IgD-negative memory B cell (primary cell): ENCODE results near the gene SPACA6. TPM values are rescaled to one million over a fixed set of nuclear protein-coding genes. Genes with fewer than 3 reads are reported as not detected.

ENCODE experiments used
- H3K27ac Mint-ChIP-seq, 3 donors: one replicate each; pipeline ENCODE4 v1.8.0; 2020 to 2022; ENCODE audit warnings: mild to moderate bottlenecking in 3 of 3, mixed read lengths in 3 of 3, moderate library complexity in 1 of 3
- H3K27me3 Mint-ChIP-seq: one replicate; pipeline ENCODE4 v1.8.0; 2021; ENCODE audit warnings: mixed read lengths
- H3K36me3 Mint-ChIP-seq: one replicate; pipeline ENCODE4 v1.8.0; 2020; ENCODE audit warnings: mild to moderate bottlenecking, mixed read lengths
- H3K4me1 Mint-ChIP-seq, 3 donors: one replicate each; pipeline ENCODE4 v1.8.0; 2020 to 2022; ENCODE audit warnings: mixed read lengths in 3 of 3, mild to moderate bottlenecking in 1 of 3
- H3K4me3 Mint-ChIP-seq, 4 donors: one replicate each; pipeline ENCODE4 v1.8.0; 2020 to 2022; ENCODE audit warnings: mild to moderate bottlenecking in 4 of 4, mixed read lengths in 4 of 4, moderate library complexity in 3 of 4
- H3K9me3 Mint-ChIP-seq, 3 donors: one replicate each; pipeline ENCODE4 v1.8.0; 2020 to 2021; ENCODE audit warnings: mixed read lengths in 3 of 3, mild to moderate bottlenecking in 1 of 3
- polyA plus RNA-seq: library from polyadenylated mRNA; unstranded; fragments of 300-500 nt; fragmentation: Illumina TruSeq; gene quantifications from one replicate; pipeline ENCODE4 v1.2.3, GENCODE V29; 2021

The SPACA6 gene
- polyA plus RNA-seq, 1 donor from 2014 or later = 2.1 TPM

DNA sequence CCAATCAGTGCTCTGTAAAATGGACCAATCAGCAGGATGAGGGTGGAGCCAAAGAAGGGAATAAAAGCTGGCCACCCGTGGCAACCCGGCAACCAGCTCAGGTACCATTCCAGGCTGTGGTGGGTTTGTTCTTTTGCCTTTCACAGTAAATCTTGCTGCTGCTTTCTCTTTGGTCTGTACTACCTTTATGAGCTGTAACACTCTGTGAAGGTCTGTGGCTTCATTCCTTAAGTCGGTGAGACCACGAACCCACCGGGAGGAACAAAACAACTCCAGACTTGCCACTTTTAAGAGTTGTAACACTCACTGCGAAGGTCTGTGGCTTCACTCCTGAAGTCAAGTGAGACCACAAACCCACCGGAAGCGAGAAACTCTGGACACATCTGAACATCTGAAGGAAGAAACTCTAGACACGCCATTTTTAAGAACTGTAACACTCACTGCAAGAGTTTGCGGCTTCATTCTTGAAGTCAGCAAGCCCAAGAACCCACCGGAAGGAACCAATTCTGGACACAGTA lies 16.5 kb upstream of the SPACA6 start:
- Mint-ChIP-seq H3K4me1 (no peaks in the 10 kb centered on the region), H3K36me3 (no peaks in the 10 kb centered on the region), H3K27ac (peak overlapping the region in 1 of 3 donors; percentile 50), H3K27me3 (peaks cover 17% of the 10 kb centered on the region), H3K4me3 (no peak overlapping the region), H3K9me3 (peaks cover 0 to 1% (median 0%) of the 10 kb centered on the region in 3 donors)

DNA sequence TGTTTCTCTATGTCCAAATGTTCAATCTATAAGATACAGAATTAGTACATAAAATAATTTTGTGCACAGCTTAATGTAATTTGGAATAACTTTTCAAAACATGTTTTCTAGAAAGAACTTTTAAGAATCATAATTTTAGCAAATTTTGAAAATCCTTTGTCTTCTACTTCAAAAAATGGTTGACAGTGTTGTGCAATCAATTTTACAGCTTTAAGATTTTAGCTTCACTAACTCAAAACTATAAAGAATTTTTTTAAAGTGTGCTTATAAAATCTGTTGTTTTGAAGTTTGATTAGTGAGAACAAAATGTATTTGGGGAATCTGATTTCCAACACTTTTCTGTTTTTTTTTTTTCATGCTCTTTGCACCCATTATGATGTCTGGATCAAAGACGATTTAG lies 12.7 kb upstream of the SPACA6 start:
- Mint-ChIP-seq H3K4me1 (no peaks in the 10 kb centered on the region), H3K36me3 (peaks cover 7% of the 10 kb centered on the region), H3K9me3 (peaks cover 0 to 5% (median 5%) of the 10 kb centered on the region in 3 donors), H3K4me3 (no peak overlapping the region), H3K27ac (no peak overlapping the region), H3K27me3 (peaks cover 15% of the 10 kb centered on the region)

DNA sequence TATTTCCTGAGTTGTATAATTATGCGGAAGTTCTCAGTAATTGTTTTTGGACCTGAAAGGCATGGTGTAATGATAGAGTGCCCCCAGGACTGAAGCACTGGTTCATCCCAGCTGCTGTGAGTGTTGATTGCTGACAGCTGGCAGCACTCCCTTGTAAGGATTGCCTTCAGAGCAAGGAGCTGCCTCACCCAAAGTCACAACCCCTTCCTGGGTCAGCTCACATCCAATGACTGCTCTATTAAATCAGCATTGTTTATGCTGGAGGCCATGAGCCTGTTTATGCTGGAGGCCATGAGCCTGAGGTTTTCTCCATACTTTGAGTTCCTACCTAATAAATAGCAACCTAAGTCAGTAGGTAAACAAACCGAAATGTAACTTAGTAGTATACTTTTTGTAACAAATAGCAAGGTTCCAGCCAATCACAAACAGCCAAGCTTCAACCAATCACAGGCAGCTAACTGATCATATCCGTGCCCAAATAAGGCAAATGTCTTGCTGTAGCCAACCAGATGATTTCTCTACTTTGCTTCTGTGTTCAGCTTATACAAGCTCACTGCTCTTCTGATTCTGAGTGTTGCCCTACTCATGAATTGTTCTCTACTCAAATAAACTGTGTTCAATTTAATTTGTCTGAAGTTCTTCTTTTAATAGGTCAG lies 11.7 kb upstream of the SPACA6 start:
- peaks cover 16% of the 10 kb centered on the region for H3K27me3 Mint-ChIP-seq
- peaks cover 7% of the 10 kb centered on the region for H3K36me3 Mint-ChIP-seq
- H3K4me3 Mint-ChIP-seq = no peak overlapping the region
- peaks cover 0 to 5% (median 4%) of the 10 kb centered on the region in 3 donors for H3K9me3 Mint-ChIP-seq
- no peaks in the 10 kb centered on the region for H3K4me1 Mint-ChIP-seq
- H3K27ac Mint-ChIP-seq = no peak overlapping the region

DNA sequence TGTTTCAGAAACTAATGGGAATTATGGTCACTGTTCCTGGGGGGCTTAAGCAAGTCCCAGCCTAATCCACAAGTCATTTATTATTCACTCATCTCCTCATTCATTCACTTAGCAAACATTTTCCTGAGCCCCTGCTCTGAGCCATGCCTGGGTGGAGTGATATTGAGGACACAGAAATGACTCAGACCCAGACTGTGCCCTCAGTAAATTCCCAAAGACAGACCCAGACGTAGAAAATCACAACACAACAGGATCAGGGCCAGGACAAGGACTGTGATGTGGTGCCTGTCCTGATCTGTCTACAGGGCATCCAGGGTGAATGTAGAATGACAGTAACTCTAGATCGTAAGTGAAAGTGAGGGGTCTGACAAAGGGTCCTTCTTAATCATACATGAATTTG lies 7.0 kb upstream of the SPACA6 start:
- peaks cover 30% of the 10 kb centered on the region for H3K27me3 Mint-ChIP-seq
- H3K27ac Mint-ChIP-seq = no peak overlapping the region
- H3K4me3 Mint-ChIP-seq = no peak overlapping the region
- H3K9me3 Mint-ChIP-seq = peaks cover 0 to 5% (median 4%) of the 10 kb centered on the region in 3 donors
- H3K36me3 Mint-ChIP-seq = peaks cover 7% of the 10 kb centered on the region
- H3K4me1 Mint-ChIP-seq = peaks cover 3 to 6% (median 5%) of the 10 kb centered on the region in 3 donors

DNA sequence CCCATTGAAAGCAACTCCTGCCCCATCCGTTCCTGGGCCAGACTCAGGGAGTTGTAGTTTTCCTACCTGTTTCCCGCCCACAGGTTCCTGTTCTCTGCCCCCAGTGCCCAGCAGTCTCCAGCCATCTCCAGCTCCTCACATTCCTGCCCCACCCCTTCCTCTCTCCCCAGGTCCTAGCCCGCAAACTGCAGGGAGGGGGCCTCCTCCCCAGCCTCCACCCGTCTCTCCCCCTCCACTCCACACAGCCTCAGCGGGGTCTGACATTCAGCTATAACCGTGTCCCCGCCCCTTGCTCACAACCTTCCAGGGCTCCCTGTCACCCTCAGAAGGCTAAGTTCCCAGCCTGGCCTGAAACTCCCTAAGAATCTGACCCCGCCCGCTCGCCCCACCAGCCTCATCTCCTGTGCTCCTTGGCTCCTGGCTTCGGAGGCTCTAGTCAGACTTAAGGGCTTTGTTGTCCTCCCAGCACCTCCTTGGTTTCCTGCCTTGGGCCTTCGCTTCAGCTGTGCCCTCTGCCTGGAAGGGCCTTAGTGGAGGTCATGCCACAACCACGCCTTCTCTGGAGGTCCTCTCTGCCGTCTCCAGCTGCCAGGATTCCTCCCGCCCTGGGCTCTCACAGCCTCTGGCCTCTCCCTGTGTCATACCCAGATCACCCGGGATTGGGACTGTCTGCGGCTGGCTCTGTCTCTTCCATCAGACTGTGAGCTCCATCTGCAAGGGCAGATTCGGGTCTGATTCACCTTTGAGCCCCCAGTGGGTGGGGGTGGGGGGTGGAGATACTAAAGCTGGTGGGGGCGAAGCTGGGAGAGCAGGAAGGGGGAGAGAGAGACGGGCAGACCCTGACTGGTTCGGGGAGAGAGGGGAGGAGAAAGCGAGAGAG lies 5.1 kb upstream of the SPACA6 start:
- Mint-ChIP-seq H3K4me1 (peaks cover 3 to 7% (median 7%) of the 10 kb centered on the region in 3 donors), H3K27me3 (peaks cover 32% of the 10 kb centered on the region), H3K36me3 (peaks cover 7% of the 10 kb centered on the region), H3K27ac (no peak overlapping the region), H3K9me3 (peaks cover 0 to 5% (median 4%) of the 10 kb centered on the region in 3 donors), H3K4me3 (peak overlapping the region in 2 of 4 donors; percentile 2 to 8)

DNA sequence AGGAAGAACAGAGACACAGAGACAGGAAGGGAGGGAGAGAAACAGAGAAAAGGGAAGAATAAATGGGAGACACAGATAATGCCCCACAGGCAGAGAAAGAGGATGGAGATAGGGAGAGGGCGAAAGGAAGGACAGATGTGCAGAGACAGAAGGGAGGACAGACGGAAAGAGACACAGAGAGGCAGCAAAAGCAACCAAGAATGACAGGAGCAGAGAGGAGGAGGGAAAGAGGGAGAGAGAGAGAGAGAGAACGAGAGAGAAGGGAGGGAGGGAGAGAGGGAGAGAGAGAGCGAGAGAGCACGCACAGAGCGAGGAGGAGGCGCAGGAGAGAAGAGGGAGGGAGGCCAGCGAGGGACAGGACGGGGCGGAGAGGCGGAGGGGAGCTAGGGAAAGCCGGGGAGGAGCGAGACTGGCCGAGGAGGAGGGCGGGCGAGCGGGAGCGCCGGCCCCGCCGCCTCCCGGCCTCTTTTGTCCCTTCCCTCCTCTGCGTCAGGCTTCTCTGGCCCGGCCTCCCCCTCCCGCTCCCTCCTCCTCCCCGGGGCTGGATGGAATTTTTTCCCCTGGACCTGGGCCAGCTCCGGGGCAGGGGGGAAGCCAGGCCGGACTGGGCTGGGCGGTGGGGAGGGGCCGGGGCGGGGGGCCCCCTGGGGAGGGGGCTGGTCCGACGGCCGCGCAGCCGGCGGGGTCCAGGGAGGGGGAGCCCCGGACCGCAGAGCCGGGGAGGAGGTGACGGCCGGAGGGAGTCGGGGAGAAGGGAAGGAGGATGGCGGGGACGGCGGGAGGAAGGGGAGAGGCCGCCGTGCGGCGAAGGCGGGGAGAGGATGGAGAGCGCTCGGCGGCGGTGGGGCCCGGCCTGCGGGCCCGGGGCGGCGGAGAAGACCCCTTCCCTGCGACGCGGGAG lies 4.2 kb upstream of the SPACA6 start:
- Mint-ChIP-seq H3K4me3 (no peak overlapping the region), H3K36me3 (peaks cover 7% of the 10 kb centered on the region), H3K4me1 (peaks cover 3 to 8% (median 7%) of the 10 kb centered on the region in 3 donors), H3K27me3 (peaks cover 33% of the 10 kb centered on the region), H3K27ac (no peak overlapping the region), H3K9me3 (peaks cover 0 to 5% (median 4%) of the 10 kb centered on the region in 3 donors)

DNA sequence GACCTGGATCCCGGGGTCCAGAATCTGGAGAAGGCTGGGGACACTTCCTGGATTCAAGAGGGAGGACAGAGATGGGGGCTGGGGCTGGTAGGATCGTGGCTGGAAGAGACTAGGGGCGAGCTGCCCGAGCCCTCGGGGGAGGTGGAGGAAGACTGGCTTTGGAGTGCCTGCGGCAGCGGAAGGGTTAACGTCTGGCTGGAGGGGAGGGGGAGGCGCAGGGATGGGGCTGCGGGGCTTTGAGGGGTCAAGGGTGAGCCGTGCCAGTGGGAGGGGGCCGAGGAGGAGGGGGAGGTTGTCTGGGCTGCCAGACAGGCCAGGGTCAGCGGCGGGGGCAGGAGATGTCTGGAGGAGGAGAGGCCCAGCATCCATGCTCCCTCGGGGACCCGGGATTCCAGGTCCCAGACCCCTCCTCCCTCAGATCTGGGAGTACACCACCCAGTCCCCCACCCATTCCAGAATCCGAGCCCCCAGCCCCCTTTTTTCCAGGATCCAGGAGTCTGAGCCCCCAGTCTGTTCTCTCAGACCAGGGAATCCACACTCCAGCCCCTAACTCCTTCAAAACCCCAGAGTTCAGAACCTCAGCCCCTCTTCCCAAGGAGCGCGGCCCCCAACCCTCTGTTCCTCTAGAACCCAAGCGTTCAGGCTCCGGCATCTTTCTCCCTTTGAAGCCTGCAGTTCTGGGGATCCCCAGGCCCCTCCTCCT lies 3.2 kb upstream of the SPACA6 start:
- H3K4me1 Mint-ChIP-seq = peaks cover 3 to 8% (median 7%) of the 10 kb centered on the region in 3 donors
- H3K27me3 Mint-ChIP-seq = peaks cover 36% of the 10 kb centered on the region
- H3K9me3 Mint-ChIP-seq = peaks cover 0 to 2% (median 2%) of the 10 kb centered on the region in 3 donors
- peak overlapping the region in 3 of 4 donors; percentile 60 to 77 (median 77) for H3K4me3 Mint-ChIP-seq
- H3K36me3 Mint-ChIP-seq = peaks cover 3% of the 10 kb centered on the region
- peak overlapping the region in 1 of 3 donors; percentile 25 for H3K27ac Mint-ChIP-seq

DNA sequence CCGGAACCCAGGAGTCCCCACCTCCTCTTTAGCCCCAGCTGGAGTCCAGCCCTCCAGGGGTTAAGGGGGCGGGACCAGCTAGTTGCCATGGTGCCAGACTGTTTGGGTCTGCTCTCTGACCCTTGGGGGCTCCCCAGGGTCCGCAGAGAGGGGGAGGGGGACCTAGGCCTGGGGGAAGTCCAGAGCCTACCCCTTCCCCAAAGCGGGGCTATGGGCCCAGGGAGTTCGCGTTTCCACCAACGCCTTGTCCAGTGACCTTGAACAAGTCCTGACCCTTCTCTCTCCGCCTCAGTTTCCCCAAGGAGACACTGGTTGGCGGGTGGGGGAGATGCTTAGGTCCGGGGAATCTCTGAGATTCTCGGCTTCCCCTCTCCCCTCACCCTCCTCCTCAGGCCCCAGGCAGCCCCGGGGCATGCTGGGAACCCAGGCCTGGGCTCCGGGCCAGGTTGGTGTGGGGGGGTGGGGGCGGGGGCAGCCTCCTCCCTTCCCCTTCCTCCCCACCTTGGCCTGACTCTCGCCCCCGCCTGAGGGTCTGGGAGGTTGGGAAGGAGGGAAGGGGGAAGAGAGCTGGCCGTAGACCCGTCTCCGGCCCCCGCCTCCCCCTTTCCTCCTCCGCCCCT lies 2.6 kb upstream of the SPACA6 start:
- H3K27me3 Mint-ChIP-seq = peaks cover 35% of the 10 kb centered on the region
- H3K9me3 Mint-ChIP-seq = no peaks in the 10 kb centered on the region
- peak overlapping the region in 2 of 3 donors; percentile 25 to 46 for H3K27ac Mint-ChIP-seq
- H3K4me3 Mint-ChIP-seq = peak overlapping the region in 3 of 4 donors; percentile 46 to 77 (median 49)
- no peaks in the 10 kb centered on the region for H3K36me3 Mint-ChIP-seq
- peaks cover 3 to 8% (median 7%) of the 10 kb centered on the region in 3 donors for H3K4me1 Mint-ChIP-seq

DNA sequence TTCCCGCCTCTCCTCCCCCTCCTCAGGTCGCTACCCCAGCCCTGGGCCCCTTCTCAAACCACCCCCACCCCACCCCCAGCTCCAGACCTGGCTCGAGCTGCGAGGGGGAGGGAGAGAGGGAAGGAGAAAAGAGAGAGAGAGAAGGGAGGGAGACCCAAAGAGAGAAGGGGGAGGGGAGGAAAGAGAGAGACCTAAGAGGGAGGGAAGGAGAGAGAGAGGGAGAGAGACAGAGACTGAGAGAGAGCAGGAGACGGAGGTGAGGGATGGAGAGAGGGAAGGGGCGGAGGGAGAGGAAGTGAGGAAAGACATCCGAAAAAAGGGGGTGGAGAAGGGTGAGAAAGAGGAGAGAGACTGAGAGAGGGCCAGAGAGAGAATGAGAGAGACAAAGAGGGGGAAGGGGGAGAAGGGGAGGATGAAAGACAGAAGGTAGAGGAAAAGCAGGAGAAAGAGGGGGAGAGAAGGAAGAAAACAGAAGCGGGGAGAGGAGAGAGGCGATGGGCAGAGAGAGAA lies 2.0 kb upstream of the SPACA6 start:
- Mint-ChIP-seq H3K36me3 (no peaks in the 10 kb centered on the region), H3K4me1 (peaks cover 3 to 8% (median 7%) of the 10 kb centered on the region in 3 donors), H3K9me3 (no peaks in the 10 kb centered on the region), H3K27ac (no peak overlapping the region), H3K27me3 (peaks cover 33% of the 10 kb centered on the region), H3K4me3 (peak overlapping the region in 2 of 4 donors; percentile 12 to 52)

DNA sequence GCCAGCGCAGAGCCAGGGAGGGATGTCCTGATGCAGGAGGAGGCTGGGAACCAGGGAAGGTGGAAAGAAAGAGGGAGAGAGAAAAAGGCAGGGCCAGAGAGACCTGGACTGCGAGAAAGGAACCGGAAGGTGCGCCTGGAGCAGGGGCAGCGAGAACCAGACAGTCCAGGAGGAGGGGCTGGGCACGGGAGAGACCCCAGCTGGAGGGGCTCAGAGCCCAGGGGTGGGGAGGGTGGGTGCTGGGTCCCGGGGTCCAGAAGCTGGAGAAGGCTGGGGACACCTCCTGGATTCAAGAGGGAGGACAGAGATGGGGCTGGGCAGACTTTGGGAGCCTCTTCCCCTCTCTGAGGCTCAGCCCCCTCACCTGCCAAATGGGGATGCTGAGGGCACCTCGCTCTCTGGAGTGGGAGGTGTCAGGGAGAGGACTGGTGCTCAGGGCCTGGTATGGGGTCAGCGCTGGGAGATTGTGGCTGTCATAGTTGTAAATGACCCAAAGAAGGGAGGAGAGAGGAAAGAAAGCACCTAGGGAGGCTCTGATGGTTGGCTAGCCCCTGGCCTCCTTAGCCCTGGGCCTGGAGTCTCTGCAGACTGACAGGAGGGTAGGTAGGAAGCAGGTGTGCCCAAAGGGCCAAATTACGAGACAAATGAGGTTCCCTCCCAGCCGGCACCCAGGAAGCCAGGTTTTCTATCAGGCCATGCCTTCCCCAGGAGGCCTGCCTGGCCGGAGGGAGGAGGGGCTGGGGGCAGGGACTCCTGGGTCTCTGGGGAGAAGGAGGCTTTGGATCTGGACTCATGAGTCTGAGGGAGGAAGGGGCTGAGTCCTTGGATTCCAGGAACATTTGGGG lies 1.3 kb upstream of the SPACA6 start:
- Mint-ChIP-seq H3K4me3 (peak overlapping the region in 1 of 4 donors; percentile 32), H3K9me3 (no peaks in the 10 kb centered on the region), H3K36me3 (no peaks in the 10 kb centered on the region), H3K27ac (no peak overlapping the region), H3K4me1 (peaks cover 3 to 8% (median 7%) of the 10 kb centered on the region in 3 donors), H3K27me3 (peaks cover 30% of the 10 kb centered on the region)

DNA sequence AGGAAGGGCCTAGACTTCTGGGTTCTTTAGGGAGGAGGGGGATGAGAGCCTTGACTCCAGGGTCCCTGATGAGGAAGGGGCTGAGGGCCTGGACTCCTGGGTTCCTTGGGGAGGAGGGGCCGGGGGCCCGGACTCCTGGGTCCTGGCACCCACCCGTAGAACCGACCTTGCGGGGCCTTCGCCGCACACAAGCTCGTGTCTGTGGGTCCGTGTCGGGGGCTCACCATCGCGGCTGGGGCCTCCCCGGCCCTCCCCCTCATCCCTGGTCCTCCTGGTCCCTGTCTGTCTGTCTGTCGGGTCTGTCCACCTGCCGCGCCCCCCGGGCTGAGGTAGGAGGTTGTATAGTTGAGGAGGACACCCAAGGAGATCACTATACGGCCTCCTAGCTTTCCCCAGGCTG lies 662 bp upstream of the SPACA6 start:
- Mint-ChIP-seq H3K4me3 (no peak overlapping the region), H3K36me3 (no peaks in the 10 kb centered on the region), H3K9me3 (no peaks in the 10 kb centered on the region), H3K27me3 (peaks cover 25% of the 10 kb centered on the region), H3K4me1 (peaks cover 0 to 8% (median 7%) of the 10 kb centered on the region in 3 donors), H3K27ac (no peak overlapping the region)

DNA sequence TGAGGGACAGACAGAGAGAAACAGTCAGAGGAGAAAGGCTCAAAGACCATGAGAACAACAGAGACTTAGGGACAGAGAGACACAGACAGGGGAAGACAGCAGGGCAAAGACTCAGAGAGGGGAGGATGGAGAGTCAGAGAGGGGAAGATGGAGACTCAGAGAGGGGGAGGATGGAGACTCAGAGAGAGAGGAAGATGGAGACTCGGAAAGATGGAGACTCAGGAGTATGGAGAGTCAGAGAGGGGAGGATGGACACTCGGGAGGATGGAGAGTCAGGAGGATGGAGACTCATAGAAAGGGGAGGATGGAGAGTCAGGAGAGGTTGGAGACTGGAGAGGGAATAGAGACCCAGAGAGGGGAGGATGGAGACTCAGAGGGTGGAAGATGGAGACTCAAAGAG lies 689 bp downstream of the SPACA6 start:
- Mint-ChIP-seq H3K4me1 (peaks cover 0 to 4% (median 2%) of the 10 kb centered on the region in 3 donors), H3K4me3 (no peak overlapping the region), H3K36me3 (no peaks in the 10 kb centered on the region), H3K27me3 (peaks cover 13% of the 10 kb centered on the region), H3K27ac (no peak overlapping the region), H3K9me3 (no peaks in the 10 kb centered on the region)
